ENCODE measurements around the gene TBC1D14.

Gene TBC1D14

DNA sequence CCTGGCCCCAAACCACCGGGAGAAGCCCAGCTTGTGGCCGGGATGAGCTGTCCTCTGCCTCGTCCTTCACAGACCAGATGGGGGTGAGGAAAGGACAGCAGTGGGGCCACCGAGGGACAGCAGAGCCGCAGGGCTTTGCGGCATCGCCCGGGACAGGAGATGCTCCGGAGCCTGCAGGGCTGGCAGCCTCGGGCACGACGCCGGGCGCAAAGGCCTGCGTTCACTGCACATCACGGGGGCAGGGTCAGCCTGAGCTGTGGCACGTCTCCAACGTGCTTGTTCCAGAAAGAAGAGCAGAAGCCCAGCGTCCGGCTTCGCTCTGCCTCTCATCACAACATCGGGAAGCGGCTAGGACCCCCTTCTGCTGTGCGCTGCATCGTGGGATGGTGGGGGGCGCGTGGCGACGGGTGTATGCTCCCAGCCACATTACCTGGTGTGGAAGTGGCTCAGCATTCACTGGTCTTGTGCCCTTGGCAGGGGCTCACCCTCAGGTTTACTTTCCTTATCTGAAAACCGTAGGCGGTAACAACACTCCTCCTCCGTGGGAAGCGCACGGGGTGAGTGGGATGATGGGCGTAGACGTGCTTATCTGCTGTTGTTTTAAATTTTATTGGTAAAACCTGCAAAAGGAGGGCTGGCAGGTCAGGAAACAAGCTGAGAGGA, 141.0 kb downstream of the TBC1D14 start:
- TF ChIP-seq ZFX (IDR thresholded peaks at IDR 0.05): no peak
- TF ChIP-seq, protein P1, sequence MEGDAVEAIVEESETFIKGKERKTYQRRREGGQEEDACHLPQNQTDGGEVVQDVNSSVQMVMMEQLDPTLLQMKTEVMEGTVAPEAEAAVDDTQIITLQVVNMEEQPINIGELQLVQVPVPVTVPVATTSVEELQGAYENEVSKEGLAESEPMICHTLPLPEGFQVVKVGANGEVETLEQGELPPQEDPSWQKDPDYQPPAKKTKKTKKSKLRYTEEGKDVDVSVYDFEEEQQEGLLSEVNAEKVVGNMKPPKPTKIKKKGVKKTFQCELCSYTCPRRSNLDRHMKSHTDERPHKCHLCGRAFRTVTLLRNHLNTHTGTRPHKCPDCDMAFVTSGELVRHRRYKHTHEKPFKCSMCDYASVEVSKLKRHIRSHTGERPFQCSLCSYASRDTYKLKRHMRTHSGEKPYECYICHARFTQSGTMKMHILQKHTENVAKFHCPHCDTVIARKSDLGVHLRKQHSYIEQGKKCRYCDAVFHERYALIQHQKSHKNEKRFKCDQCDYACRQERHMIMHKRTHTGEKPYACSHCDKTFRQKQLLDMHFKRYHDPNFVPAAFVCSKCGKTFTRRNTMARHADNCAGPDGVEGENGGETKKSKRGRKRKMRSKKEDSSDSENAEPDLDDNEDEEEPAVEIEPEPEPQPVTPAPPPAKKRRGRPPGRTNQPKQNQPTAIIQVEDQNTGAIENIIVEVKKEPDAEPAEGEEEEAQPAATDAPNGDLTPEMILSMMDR (conservative IDR thresholded peaks at IDR 0.05): no peak
- no peak overlapping the region for H3K27ac ChIP-seq

DNA sequence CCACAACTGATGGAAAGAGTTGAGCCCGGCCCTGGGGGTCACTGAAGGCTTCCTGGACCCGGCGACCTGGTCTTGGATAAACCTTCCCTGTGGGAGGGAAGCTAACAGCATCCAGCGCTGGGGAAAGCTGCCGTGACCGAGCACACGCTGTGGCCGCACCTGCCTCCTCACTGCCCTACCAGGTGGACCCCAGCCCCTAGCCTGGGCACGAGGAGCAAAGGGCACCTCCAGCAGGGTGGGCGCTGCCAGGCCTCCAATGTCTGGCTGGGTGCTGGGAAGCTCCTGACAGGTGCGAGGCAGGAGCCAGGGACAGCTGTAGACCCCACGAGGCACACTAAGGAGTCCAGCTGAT, 141.5 kb downstream of the TBC1D14 start:
- TF ChIP-seq ZFX (IDR thresholded peaks at IDR 0.05): no peak
- TF ChIP-seq, protein P1 (conservative IDR thresholded peaks at IDR 0.05): no peak
- no peak overlapping the region for H3K27ac ChIP-seq

DNA sequence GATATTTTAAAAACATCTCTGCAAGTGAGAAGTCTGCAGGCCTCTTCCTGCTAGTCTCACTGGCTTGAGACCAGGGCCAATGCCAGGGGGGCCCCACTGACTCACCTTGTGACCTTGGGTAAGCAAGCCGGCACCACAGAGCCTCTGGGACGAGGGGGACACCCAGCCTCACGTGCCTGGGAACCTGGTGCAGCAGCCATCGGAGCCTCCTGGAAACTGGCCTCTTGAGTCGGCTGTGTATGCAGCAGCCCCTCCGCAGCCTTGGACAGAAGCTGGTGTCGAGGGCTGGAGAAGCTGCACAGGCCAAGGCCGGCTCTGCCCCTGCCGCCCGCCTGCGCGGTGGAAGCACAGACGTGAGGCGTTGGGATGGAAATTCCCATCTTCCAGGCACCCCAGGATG, 142.3 kb downstream of the TBC1D14 start:
- TF ChIP-seq ZFX (IDR thresholded peaks at IDR 0.05): no peak
- TF ChIP-seq, protein P1 (conservative IDR thresholded peaks at IDR 0.05): no peak

DNA sequence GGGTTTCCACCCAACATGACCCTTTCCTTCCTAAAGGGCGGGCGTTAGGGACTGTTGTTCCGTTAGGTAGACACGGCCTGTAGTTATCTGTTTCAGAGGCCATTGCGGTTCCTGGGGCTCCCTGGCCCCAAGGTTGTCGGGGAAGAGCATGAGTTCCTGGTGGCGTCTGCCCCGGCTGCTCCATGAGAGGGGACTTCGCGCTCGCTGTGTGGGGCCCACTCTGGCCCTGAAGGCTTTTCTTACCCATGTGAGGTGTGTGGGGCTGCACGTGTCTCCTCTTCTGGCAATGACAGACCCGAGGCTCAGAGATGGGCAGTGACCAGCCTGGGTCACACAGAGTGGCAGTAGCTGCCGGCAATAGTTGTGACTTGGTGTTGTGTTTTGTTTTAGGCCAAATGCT, 142.7 kb downstream of the TBC1D14 start:
- H3K27ac ChIP-seq: no peak overlapping the region
- no peak for TF ChIP-seq ZFX (IDR thresholded peaks at IDR 0.05)
- TF ChIP-seq, protein P1 (conservative IDR thresholded peaks at IDR 0.05): no peak

More for the DNA sequence above, 142.3 kb downstream of the TBC1D14 start:
- no peak overlapping the region for H3K27ac ChIP-seq

DNA sequence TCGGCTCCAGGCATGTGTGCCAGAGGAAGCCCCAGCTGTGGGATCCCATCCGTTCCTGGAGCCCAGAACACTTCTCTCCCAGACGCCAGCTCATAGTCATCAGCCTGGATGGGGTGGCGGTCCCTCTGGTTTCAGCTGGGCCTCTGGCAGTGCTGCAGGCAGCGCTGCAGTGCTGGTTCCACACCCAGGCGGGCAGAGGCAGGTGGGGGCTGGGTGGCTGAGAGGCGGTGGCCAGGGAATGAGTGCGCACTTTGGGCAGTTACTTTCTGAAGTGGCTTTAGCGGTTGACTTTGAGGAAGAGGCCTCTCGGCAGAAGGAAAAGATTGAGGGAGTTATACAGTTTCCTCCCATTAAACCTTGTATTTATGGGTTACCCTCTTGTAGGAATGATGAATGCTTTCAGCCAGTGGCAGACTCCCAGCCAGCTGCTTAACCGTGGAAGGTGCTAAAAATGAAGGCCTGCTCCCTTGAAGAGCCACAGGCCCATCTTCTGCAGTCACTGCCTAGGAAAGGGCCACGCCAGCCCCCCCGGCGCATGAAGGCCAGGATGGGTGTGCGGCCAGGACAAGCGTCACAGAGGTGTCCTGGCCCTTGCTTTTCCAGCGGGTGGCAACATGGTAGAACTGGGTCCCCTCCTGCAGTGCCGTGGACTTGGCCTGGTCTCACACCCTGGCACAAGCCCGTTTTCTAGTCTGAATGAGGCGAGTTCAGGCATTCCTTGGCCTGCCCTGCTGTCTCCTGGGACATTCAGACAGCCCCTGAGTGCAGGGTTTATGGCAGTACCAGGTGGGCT, 143.5 kb downstream of the TBC1D14 start:
- TF ChIP-seq, protein P1 (conservative IDR thresholded peaks at IDR 0.05): no peak
- TF ChIP-seq ZFX (IDR thresholded peaks at IDR 0.05): no peak
- no peak overlapping the region for H3K27ac ChIP-seq

DNA sequence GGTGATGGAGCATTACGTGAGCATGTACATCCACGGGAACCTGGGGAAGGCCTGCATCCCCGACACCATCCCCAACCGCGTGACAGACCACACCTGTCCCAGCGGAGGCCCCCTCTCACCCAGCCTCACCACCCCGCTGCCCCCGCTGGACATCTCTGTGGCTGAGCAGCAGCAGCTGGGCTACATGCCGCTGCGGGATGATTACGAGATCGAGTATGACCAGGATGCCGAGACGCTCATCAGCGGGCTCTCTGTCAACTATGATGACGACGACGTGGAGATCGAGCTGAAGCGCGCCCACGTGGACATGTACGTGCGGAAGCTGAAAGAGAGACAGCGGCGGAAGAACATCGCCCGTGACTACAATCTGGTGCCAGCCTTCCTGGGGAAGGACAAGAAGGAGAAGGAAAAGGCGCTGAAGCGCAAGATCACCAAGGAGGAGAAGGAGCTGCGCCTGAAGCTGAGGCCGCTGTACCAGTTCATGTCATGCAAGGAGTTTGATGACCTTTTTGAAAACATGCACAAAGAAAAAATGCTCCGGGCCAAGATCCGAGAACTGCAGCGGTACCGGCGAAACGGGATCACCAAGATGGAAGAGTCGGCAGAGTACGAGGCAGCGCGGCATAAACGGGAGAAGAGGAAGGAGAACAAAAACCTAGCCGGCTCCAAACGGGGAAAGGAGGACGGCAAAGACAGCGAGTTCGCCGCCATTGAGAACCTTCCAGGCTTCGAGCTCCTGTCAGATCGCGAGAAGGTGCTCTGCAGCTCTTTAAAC, 144.7 kb downstream of the TBC1D14 start:
- no peak overlapping the region for H3K27ac ChIP-seq
- TF ChIP-seq, protein P1 (conservative IDR thresholded peaks at IDR 0.05): no peak
- no peak for TF ChIP-seq ZFX (IDR thresholded peaks at IDR 0.05)
